Anterior cingulate cortex (tissue), 58 donors: ENCODE data around the gene SIK1.

Source experiments
- DNase-seq, 58 donors: peaks; one replicate each; lab custom pipeline; 2025; lab: John Stamatoyannopoulos, UW

Gene SIK1

DNA sequence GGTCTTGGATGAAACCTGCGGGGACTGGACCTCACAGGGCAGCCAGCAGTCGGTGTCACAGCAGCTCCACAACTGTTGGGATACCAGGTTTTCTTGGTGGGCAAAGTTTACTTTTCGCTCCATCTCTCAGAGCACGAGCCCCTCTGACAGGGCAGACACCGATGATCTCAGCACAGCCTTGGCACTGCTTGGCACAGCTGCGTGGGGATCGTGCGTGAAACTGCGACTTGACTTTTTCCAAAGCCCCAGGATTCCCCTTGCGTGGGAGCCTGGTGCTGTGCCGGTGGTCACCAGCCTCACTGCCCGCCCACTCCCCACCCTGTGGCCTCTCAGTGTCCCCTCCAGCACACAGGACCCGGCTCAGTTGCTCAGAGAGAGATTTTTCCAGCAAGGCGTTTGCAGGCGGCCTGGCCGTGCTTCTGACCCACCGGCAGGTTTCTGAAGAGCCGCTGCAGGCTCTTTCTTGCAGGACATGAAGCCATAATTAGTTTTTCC lies 57.3 kb downstream of the SIK1 start:
- peak in 6 of 58 donors; percentile 23 to 46 (median 34) for DNase-seq

DNA sequence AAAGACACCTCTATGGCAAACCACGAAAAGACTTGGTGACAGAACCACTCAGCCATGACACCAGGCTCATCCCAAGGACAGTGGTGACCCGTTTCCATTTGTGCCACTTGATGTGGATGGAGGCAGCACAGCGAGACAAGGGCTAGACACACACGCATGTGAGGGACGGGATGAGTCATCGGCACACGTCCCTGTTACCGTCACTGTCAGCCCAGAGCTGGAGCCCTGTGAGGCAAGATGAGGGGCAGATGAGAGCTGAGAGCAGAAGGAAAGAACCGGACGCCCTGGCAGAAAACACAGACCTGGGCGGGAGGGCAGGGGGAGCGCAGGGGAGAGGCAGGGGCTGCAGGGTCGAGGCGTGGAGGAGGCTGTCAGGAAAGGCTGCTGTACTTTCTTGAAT lies 57.8 kb downstream of the SIK1 start:
- peak in 28 of 58 donors; percentile 3 to 79 (median 44) for DNase-seq

DNA sequence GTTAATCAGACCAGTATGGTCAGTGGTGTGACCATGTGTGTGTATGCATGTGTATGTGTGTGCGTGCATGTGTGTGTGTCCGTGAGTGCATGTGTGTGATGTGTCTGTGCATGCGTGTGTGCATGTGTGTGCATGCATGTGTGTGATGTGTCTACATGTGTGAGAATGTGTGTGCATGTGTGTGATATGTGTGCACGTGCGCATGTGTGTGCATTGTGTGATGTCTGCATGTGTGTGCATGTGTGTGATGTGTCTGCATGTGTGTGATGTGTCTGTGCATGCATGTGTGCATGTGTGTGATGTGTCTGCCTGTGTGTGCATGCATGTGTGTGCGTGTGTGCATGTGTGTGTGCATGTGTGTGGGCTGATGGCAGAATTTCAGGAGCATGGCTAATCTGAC lies 58.2 kb downstream of the SIK1 start:
- no peak for DNase-seq

- DNase-seq: no peak
Observed at GRCh38 chr21:43367859-43368258, 59.1 kb downstream of the SIK1 start.

GRCh38 chr21:43367296-43367695 lies 59.6 kb downstream of the SIK1 start:
- peak in 6 of 58 donors; percentile 23 to 46 (median 28) for DNase-seq

GRCh38 chr21:43366656-43367055 lies 60.3 kb downstream of the SIK1 start:
- DNase-seq: no peak

GRCh38 chr21:43365611-43366426 lies 61.1 kb downstream of the SIK1 start:
- DNase-seq: peak in 6 of 58 donors; percentile 6 to 39 (median 20)

DNA sequence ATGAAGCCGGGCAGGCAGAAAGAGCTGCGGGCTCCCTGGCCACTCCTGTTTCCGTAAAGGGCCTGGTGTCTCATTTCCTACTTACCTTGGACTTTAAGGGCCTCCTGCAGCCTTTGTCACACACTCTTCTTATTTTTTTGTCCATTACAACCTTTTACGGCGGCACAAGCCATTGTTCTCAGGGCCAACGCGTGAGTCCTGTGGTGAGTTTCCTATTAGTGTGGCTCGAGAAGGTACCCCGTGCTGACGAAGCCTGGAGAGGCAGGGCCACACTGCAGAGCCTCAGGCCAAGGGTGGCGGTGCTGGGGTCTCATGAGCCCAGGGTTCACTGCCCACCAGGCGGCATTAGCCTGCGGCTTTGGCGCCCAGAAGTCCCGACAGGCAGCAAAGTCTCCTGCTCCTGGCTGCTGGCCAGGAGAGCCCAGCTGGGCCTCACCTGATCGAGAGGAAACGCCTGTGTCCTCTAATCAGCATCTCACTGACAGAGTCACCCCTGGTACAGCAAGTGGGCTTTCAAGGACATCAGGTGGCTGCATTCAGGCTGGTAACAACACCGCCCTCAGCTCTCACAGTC lies 62.0 kb downstream of the SIK1 start:
- DNase-seq: no peak
